Activated CD4-positive, alpha-beta memory T cell treated with anti-CD3 and anti-CD28 coated beads, Interleukin-2, amount 10 ng/mL, durations not matched to agents 7 days and 5 days (primary cell): ENCODE measurements around the gene BAG2. TPM values are rescaled to one million over a fixed set of nuclear protein-coding genes. Genes with fewer than 3 reads are reported as not detected.

ENCODE experiments used
- CTCF ChIA-PET: fragments of 350-600 bp; sonication (Branson Sonifier 250); formaldehyde crosslinking; loops from one replicate; lab custom pipeline; 2021; ENCODE audit warnings: antibody characterized with exemption, inconsistent platforms; lab: Charles Lee
- POLR2A ChIA-PET: fragments of 350-600 bp; sonication (Branson Sonifier 250); formaldehyde crosslinking; loops from one replicate; lab custom pipeline; 2021; ENCODE audit warnings: antibody characterized with exemption; lab: Charles Lee
- DNase-seq: peaks from one replicate; pipeline ENCODE4 v3.0.0-alpha.2; 2020
- H3K27ac Mint-ChIP-seq: one replicate; pipeline ENCODE4 v1.8.0; 2021; ENCODE audit warnings: mild to moderate bottlenecking, mixed read lengths
- H3K27me3 Mint-ChIP-seq: one replicate; pipeline ENCODE4 v1.8.0; 2021; ENCODE audit warnings: mixed read lengths
- H3K36me3 Mint-ChIP-seq: one replicate; pipeline ENCODE4 v1.8.0; 2021; ENCODE audit warnings: low read depth, mixed read lengths
- H3K4me1 Mint-ChIP-seq: one replicate; pipeline ENCODE4 v1.8.0; 2021; ENCODE audit warnings: mixed read lengths
- H3K4me3 Mint-ChIP-seq: one replicate; pipeline ENCODE4 v1.8.0; 2021; ENCODE audit warnings: mild to moderate bottlenecking, mixed read lengths
- H3K9me3 Mint-ChIP-seq: one replicate; pipeline ENCODE4 v1.8.0; 2021; ENCODE audit warnings: mixed read lengths
- total RNA-seq, 2 experiments: library from RNA; stranded (reverse); gene quantifications; one replicate each; pipeline ENCODE4 v1.2.3, GENCODE V29; 2021

Gene BAG2
- 1 to 10 TPM; 5.7 to 5.8 TPM for total RNA-seq

DNA sequence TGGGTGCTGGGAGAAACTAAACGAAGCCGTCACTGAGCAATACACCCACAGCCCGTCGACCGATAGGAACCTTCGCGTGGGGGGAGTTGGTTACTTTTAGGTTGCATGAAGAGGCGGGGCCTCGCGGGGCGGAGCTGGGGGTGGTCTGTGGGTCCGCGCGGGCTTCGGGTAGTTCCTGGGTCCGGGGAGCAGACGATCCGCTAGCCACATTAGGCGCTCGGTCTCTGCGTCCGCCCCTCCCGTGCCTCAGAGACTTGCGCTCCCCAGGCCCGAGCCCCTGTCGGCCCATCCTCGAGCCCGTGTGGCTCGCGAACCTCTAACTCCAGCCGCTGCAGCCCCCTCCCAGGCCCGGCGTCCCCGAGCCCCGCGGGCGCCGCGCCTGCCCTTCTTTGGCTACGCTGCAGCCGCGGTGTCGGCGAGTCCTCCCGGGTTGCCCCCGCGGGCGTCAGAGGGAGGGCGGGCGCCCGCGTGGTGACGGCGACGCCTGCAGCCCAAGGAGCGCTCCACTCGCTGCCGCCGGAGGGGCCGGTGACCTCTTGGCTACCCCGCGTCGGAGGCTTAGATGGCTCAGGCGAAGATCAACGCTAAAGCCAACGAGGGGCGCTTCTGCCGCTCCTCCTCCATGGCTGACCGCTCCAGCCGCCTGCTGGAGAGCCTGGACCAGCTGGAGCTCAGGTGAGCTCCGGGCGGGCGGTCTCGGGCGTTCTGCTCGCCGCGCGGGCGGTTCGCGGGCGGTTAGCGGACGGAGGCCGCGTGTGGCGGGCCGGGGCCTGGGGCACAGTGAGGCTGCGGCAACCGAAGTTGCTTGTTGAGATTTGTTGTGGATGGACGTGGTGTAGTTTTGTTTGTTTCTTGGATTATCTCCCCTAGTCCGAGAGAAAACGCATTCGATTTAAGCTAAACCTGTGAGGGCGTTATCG lies at the start of gene BAG2:
Gene BAG2 (plus strand): TSS at position 191 of the 920 bp plus-strand sequence. CDS start 372 bp downstream, at position 563.
- POLR2A ChIA-PET, result interaction anchor here (0.9 to 2.2 kb wide), 14 partner anchors 10 to 217 kb away, joined by 3 to 11 read pairs (median 4); partner anchors contain the start of genes BEND6, KIAA1586, PRIM2 and RAB23
- CTCF ChIA-PET, result interaction anchor here (0.7 to 2.5 kb wide), 9 partner anchors 11 to 269 kb away, joined by 3 to 7 read pairs (median 3); partner anchors contain the start of genes PRIM2 and RAB23
- Mint-ChIP-seq H3K27me3 (no peaks in the 10 kb centered on the region), H3K27ac (peak within 1 kb of the TSS; percentile 85), H3K9me3 (no peaks in the 10 kb centered on the region), H3K4me3 (peak within 1 kb of the TSS; percentile 87), H3K36me3 (peaks cover 14% of the 10 kb centered on the region), H3K4me1 (peaks cover 44% of the 10 kb centered on the region)
- DNase-seq, result peak; percentile 90

- H3K4me3 Mint-ChIP-seq, result no peak overlapping the region
- no peak overlapping the region for H3K27ac Mint-ChIP-seq
Observed at GRCh38 chr6:57123111-57123510, 49.0 kb upstream of the BAG2 start.

GRCh38 chr6:57127763-57128162 lies 44.4 kb upstream of the BAG2 start:
- H3K27me3 Mint-ChIP-seq, result no peaks in the 10 kb centered on the region
- H3K36me3 Mint-ChIP-seq, result peaks cover 31% of the 10 kb centered on the region
- H3K4me1 Mint-ChIP-seq, result peaks cover 6% of the 10 kb centered on the region
- DNase-seq, result no peak
- H3K27ac Mint-ChIP-seq, result no peak overlapping the region
- no peaks in the 10 kb centered on the region for H3K9me3 Mint-ChIP-seq
- ChIA-PET CTCF (no interaction called here), POLR2A (no interaction called here)
- no peak overlapping the region for H3K4me3 Mint-ChIP-seq

More at GRCh38 chr6:57123111-57123510, 49.0 kb upstream of the BAG2 start:
- no peaks in the 10 kb centered on the region for H3K27me3 Mint-ChIP-seq
- no peaks in the 10 kb centered on the region for H3K4me1 Mint-ChIP-seq
- ChIA-PET POLR2A (no interaction called here), CTCF (no interaction called here)
- DNase-seq, result no peak
- H3K36me3 Mint-ChIP-seq, result peaks cover 57% of the 10 kb centered on the region
- no peaks in the 10 kb centered on the region for H3K9me3 Mint-ChIP-seq

DNA sequence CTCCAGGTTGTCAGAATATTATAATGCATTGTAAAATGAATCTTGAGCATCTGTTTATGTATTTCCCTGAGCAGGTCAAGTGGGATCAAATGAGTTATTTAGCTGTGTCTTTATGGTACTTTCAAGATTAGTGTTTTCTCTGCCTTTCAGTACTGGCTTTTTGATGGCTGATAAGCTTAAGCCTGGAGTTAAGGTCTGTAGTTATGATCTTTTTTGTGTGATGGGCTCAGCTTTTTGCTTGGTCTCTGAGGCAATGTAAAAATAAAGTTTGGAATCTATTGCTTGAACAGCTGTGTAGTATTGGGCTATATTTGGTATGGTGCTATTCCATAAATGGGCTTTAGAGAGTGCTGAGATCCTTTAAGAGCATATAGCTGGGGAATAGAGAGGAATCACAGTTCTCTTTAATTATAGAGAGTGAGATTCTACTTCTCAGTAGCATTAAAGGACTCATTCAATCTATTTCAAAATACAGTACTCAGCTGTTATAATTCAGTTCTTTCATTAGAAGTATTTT lies 41.4 kb upstream of the BAG2 start:
- DNase-seq, result no peak
- ChIA-PET POLR2A (interaction anchor here (1.3 to 1.4 kb wide), 2 partner anchors 9 to 42 kb away, joined by 3 to 4 read pairs; partner anchors contain the start of gene BAG2), CTCF (interaction anchor here (0.7 kb wide), 1 partner anchor 36 kb away, joined by 5 read pairs; no protein-coding TSS in a partner anchor)
- Mint-ChIP-seq H3K4me1 (peaks cover 6% of the 10 kb centered on the region), H3K9me3 (no peaks in the 10 kb centered on the region), H3K27me3 (no peaks in the 10 kb centered on the region), H3K27ac (no peak overlapping the region), H3K36me3 (peaks cover 24% of the 10 kb centered on the region), H3K4me3 (no peak overlapping the region)

- DNase-seq, result no peak
- Mint-ChIP-seq H3K4me1 (peaks cover 20% of the 10 kb centered on the region), H3K27me3 (no peaks in the 10 kb centered on the region), H3K9me3 (no peaks in the 10 kb centered on the region), H3K4me3 (no peak overlapping the region), H3K27ac (no peak overlapping the region), H3K36me3 (peaks cover 46% of the 10 kb centered on the region)
- POLR2A ChIA-PET, result no interaction called here
- CTCF ChIA-PET, result no interaction called here
Observed at GRCh38 chr6:57134954-57135353, 37.2 kb upstream of the BAG2 start.

DNA sequence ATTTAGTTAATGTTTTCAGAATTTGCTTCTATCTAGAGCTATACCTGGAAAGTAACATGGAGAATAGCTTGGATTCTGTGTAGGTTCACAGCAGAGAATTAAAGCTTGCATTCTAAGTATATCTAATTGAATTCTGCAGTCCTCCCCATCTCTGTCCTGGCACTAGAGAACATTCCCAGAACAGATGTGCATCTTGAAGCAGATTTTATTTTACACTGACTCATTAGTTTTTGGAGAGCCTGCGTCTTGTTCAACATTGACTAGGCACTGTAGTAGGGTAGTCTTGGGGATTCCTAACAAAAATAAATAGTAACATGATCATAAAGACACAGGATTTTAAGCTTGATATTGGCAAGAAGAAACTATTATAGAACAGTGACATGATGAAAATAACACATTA lies 36.2 kb upstream of the BAG2 start:
- ChIA-PET POLR2A (no interaction called here), CTCF (no interaction called here)
- Mint-ChIP-seq H3K9me3 (no peaks in the 10 kb centered on the region), H3K27me3 (no peaks in the 10 kb centered on the region), H3K4me3 (no peak overlapping the region), H3K4me1 (peaks cover 14% of the 10 kb centered on the region), H3K27ac (no peak overlapping the region), H3K36me3 (peaks cover 42% of the 10 kb centered on the region)
- no peak for DNase-seq

GRCh38 chr6:57137350-57137749 lies 34.8 kb upstream of the BAG2 start:
- DNase-seq, result no peak
- Mint-ChIP-seq H3K27ac (no peak overlapping the region), H3K4me3 (no peak overlapping the region), H3K4me1 (peaks cover 14% of the 10 kb centered on the region), H3K27me3 (no peaks in the 10 kb centered on the region), H3K36me3 (peaks cover 45% of the 10 kb centered on the region), H3K9me3 (no peaks in the 10 kb centered on the region)
- CTCF ChIA-PET, result interaction anchor here (1.1 kb wide), 1 partner anchor 179 kb away, joined by 3 read pairs; no protein-coding TSS in a partner anchor
- POLR2A ChIA-PET, result no interaction called here

GRCh38 chr6:57138026-57138425 lies 34.1 kb upstream of the BAG2 start:
- no peak overlapping the region for H3K27ac Mint-ChIP-seq
- H3K36me3 Mint-ChIP-seq, result peaks cover 51% of the 10 kb centered on the region
- no peak overlapping the region for H3K4me3 Mint-ChIP-seq
- no peaks in the 10 kb centered on the region for H3K9me3 Mint-ChIP-seq
- DNase-seq, result no peak
- POLR2A ChIA-PET, result no interaction called here
- CTCF ChIA-PET, result interaction anchor here (1.1 kb wide), 1 partner anchor 178 kb away, joined by 3 read pairs; no protein-coding TSS in a partner anchor
- no peaks in the 10 kb centered on the region for H3K27me3 Mint-ChIP-seq
- peaks cover 14% of the 10 kb centered on the region for H3K4me1 Mint-ChIP-seq

- no peak for DNase-seq
- no peaks in the 10 kb centered on the region for H3K9me3 Mint-ChIP-seq
- no peak overlapping the region for H3K4me3 Mint-ChIP-seq
- peaks cover 11% of the 10 kb centered on the region for H3K4me1 Mint-ChIP-seq
- POLR2A ChIA-PET, result no interaction called here
- H3K27ac Mint-ChIP-seq, result no peak overlapping the region
- CTCF ChIA-PET, result no interaction called here
- no peaks in the 10 kb centered on the region for H3K27me3 Mint-ChIP-seq
- peaks cover 62% of the 10 kb centered on the region for H3K36me3 Mint-ChIP-seq
Observed at GRCh38 chr6:57141451-57142177, 30.5 kb upstream of the BAG2 start.

DNA sequence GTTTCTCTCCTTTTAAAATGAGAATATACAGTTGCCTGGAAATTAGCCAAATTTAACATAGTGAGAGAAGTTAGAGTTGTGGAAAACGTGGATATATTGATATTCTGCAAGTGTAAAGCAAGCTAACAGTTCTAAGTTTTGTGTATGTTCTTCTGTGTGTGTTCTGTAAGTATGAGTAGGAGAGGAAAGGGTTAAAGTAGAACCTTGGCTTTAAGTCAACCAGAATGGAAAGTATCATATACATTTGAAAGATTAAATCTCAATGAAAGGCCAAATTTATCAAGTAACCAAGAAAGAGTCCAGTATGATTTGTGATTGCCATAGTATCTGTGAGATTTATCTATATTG lies 30.0 kb upstream of the BAG2 start:
- H3K9me3 Mint-ChIP-seq, result no peaks in the 10 kb centered on the region
- no peak overlapping the region for H3K4me3 Mint-ChIP-seq
- no peaks in the 10 kb centered on the region for H3K27me3 Mint-ChIP-seq
- DNase-seq, result no peak
- ChIA-PET POLR2A (no interaction called here), CTCF (no interaction called here)
- peaks cover 61% of the 10 kb centered on the region for H3K36me3 Mint-ChIP-seq
- H3K27ac Mint-ChIP-seq, result no peak overlapping the region
- peaks cover 10% of the 10 kb centered on the region for H3K4me1 Mint-ChIP-seq

DNA sequence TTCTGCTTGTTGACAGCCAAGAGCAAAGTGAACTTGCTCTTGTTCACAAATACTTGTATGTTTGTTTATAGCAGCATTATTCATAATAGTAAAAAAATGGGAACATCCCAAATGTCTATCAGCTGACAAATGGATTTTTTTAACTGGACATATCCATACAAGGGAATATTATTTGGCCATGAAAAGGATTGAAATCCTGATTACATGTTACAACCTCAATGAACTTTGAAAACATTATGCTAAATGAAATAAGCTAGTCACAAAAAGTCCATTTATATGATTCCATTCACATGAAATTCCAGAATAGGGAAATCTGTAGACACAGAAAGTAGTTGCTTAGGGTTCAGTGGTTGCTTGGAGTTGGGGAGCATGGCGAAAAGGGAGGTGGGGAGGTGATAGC lies 28.4 kb upstream of the BAG2 start:
- POLR2A ChIA-PET, result no interaction called here
- Mint-ChIP-seq H3K36me3 (peaks cover 69% of the 10 kb centered on the region), H3K27me3 (no peaks in the 10 kb centered on the region), H3K4me3 (no peak overlapping the region), H3K27ac (no peak overlapping the region), H3K4me1 (peaks cover 20% of the 10 kb centered on the region), H3K9me3 (no peaks in the 10 kb centered on the region)
- no peak for DNase-seq
- CTCF ChIA-PET, result interaction anchor here (1.0 kb wide), 1 partner anchor 11 kb away, joined by 3 read pairs; no protein-coding TSS in a partner anchor

DNA sequence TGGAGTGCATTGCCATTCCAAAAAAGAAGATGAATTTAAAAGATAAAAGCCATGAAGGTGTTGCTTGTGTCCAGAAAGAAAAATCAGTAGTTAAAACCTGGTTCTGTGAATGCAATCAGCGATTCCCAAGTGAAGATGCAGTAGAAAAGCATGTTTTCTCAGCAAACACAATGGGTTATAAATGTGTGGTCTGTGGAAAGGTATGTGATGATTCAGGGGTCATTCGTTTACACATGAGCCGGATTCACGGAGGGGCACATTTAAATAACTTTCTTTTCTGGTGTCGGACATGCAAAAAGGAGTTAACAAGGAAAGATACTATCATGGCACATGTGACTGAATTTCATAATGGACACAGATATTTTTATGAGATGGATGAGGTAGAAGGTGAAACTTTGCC lies 24.7 kb upstream of the BAG2 start:
- ChIA-PET POLR2A (no interaction called here), CTCF (no interaction called here)
- Mint-ChIP-seq H3K9me3 (no peaks in the 10 kb centered on the region), H3K4me3 (no peak overlapping the region), H3K27me3 (no peaks in the 10 kb centered on the region), H3K36me3 (peaks cover 76% of the 10 kb centered on the region), H3K4me1 (peaks cover 26% of the 10 kb centered on the region), H3K27ac (no peak overlapping the region)
- DNase-seq, result no peak
